Inferior parietal cortex (tissue), 1 donor: ENCODE results near the gene ST6GALNAC3.
"Not testable (repeated sequence)": the region's sequence is repeated elsewhere in the genome, so short reads cannot be mapped to it uniquely, and the experiment has no call there.

Experiments used
- DNase-seq: peaks from one replicate; pipeline ENCODE4 v3.0.0-alpha.2; 2016; ENCODE audit errors: extremely low spot score

ST6GALNAC3 gene

GRCh38 chr1:76635784-76636183, 561.2 kb downstream of the ST6GALNAC3 start:
- no peak for DNase-seq

GRCh38 chr1:76639181-76639580, 564.6 kb downstream of the ST6GALNAC3 start:
- no peak for DNase-seq

GRCh38 chr1:76640092-76640491, 565.5 kb downstream of the ST6GALNAC3 start:
- DNase-seq, result no peak

GRCh38 chr1:76640723-76641122, 566.2 kb downstream of the ST6GALNAC3 start:
- DNase-seq, result no peak

- no peak for DNase-seq
Observed at GRCh38 chr1:76644139-76644538, 569.6 kb downstream of the ST6GALNAC3 start.

GRCh38 chr1:76652860-76653259, 578.3 kb downstream of the ST6GALNAC3 start:
- not testable (repeated sequence) for DNase-seq

- DNase-seq, result no peak
Observed at GRCh38 chr1:76657623-76658022, 583.1 kb downstream of the ST6GALNAC3 start.

- DNase-seq, result no peak
Observed at GRCh38 chr1:76659171-76659940, 584.8 kb downstream of the ST6GALNAC3 start.

GRCh38 chr1:76661531-76661930, 587.0 kb downstream of the ST6GALNAC3 start:
- no peak for DNase-seq

- no peak for DNase-seq
Observed at GRCh38 chr1:76666499-76666898, 592.0 kb downstream of the ST6GALNAC3 start.

GRCh38 chr1:76668046-76668445, 593.5 kb downstream of the ST6GALNAC3 start:
- no peak for DNase-seq

- DNase-seq, result no peak
Observed at GRCh38 chr1:76669131-76669530, 594.6 kb downstream of the ST6GALNAC3 start.

- DNase-seq, result no peak
Observed at GRCh38 chr1:76669624-76670315, 595.2 kb downstream of the ST6GALNAC3 start.

- DNase-seq, result no peak
Observed at GRCh38 chr1:76674689-76675210, 600.2 kb downstream of the ST6GALNAC3 start.

- DNase-seq, result no peak
Observed at GRCh38 chr1:76677416-76678405, 603.2 kb downstream of the ST6GALNAC3 start.

GRCh38 chr1:76679534-76680152, 605.1 kb downstream of the ST6GALNAC3 start:
- no peak for DNase-seq

- DNase-seq, result no peak
Observed at GRCh38 chr1:76680651-76681050, 606.1 kb downstream of the ST6GALNAC3 start.

- no peak for DNase-seq
Observed at GRCh38 chr1:76682138-76682537, 607.6 kb downstream of the ST6GALNAC3 start.
